ENCODE data around the gene VPS35L. TPM values are rescaled to one million over a fixed set of nuclear protein-coding genes. Genes with fewer than 3 reads are reported as not detected.
"Not testable (repeated sequence)": the region's sequence is repeated elsewhere in the genome, so short reads cannot be mapped to it uniquely, and the experiment has no call there.

Gene VPS35L
- total RNA-seq, 1 experiment from 2014 or later: 6.6 TPM

GRCh38 chr16:19543278-19543996 is 12.1 kb upstream of the VPS35L start:
- not testable (repeated sequence) for H4K20me1 ChIP-seq (ENCODE audit: insufficient read depth, low read depth, low read length); H3K79me2 ChIP-seq (ENCODE audit: low read length); H3K4me3 ChIP-seq (ENCODE audit: low read length); H3K4me2 ChIP-seq (ENCODE audit: low read depth, low read length, poor library complexity, severe bottlenecking); H3K27ac ChIP-seq (ENCODE audit: low read length); H3K9ac ChIP-seq (ENCODE audit: low read length); H2AFZ ChIP-seq (ENCODE audit: low read length); DNase-seq; H3K4me1 ChIP-seq (ENCODE audit: low read length); H3K9me3 ChIP-seq (ENCODE audit: low read length); H3K9me2 ChIP-seq (replicated peaks; ENCODE audit: insufficient read depth, low read length); H3K27me3 ChIP-seq (ENCODE audit: low read length)
- H3K36me3 ChIP-seq (ENCODE audit: insufficient read depth, low read length): peaks cover 52% of the 10 kb centered on the region; the same call in 1 of the 2 replicates

GRCh38 chr16:19548144-19548543 is 7.4 kb upstream of the VPS35L start:
- DNase-seq: no peak
- no peaks in the 10 kb centered on the region for H3K27me3 ChIP-seq (ENCODE audit: low read length)
- no peak overlapping the region for H3K4me2 ChIP-seq (ENCODE audit: low read depth, low read length, poor library complexity, severe bottlenecking)
- H3K4me1 ChIP-seq (ENCODE audit: low read length): no peaks in the 10 kb centered on the region
- no peak overlapping the region for H3K27ac ChIP-seq (ENCODE audit: low read length)
- H3K9me3 ChIP-seq (ENCODE audit: low read length): no peaks in the 10 kb centered on the region
- peaks cover 46% of the 10 kb centered on the region; the same call in 1 of the 2 replicates for H3K36me3 ChIP-seq (ENCODE audit: insufficient read depth, low read length)
- no peaks in the 10 kb centered on the region for H3K9me2 ChIP-seq (replicated peaks; ENCODE audit: insufficient read depth, low read length)
- no peaks in the 10 kb centered on the region for H3K79me2 ChIP-seq (ENCODE audit: low read length)
- no peaks in the 10 kb centered on the region for H4K20me1 ChIP-seq (ENCODE audit: insufficient read depth, low read depth, low read length)
- H2AFZ ChIP-seq (ENCODE audit: low read length): no peak overlapping the region
- no peak overlapping the region for H3K9ac ChIP-seq (ENCODE audit: low read length)
- H3K4me3 ChIP-seq (ENCODE audit: low read length): no peak overlapping the region

GRCh38 chr16:19549673-19550072 is 5.8 kb upstream of the VPS35L start:
- H3K9me2 ChIP-seq (replicated peaks; ENCODE audit: insufficient read depth, low read length): no peaks in the 10 kb centered on the region
- no peaks in the 10 kb centered on the region for H3K79me2 ChIP-seq (ENCODE audit: low read length)
- H3K4me1 ChIP-seq (ENCODE audit: low read length): peaks cover 4% of the 10 kb centered on the region
- no peak overlapping the region for H2AFZ ChIP-seq (ENCODE audit: low read length)
- no peak overlapping the region for H3K9ac ChIP-seq (ENCODE audit: low read length)
- H3K4me3 ChIP-seq (ENCODE audit: low read length): no peak overlapping the region
- H3K4me2 ChIP-seq (ENCODE audit: low read depth, low read length, poor library complexity, severe bottlenecking): no peak overlapping the region
- H3K36me3 ChIP-seq (ENCODE audit: insufficient read depth, low read length): peaks cover 36% of the 10 kb centered on the region; the same call in 1 of the 2 replicates
- no peak for DNase-seq
- H3K27me3 ChIP-seq (ENCODE audit: low read length): no peaks in the 10 kb centered on the region
- H4K20me1 ChIP-seq (ENCODE audit: insufficient read depth, low read depth, low read length): no peaks in the 10 kb centered on the region
- no peak overlapping the region for H3K27ac ChIP-seq (ENCODE audit: low read length)
- H3K9me3 ChIP-seq (ENCODE audit: low read length): no peaks in the 10 kb centered on the region

- Histone ChIP-seq H3K36me3 (ENCODE audit: insufficient read depth, low read length) (peaks cover 8% of the 10 kb centered on the region; the same call in 1 of the 2 replicates), H3K4me2 (ENCODE audit: low read depth, low read length, poor library complexity, severe bottlenecking) (peak overlapping the region; percentile 67), H4K20me1 (ENCODE audit: insufficient read depth, low read depth, low read length) (no peaks in the 10 kb centered on the region), H3K9me3 (ENCODE audit: low read length) (no peaks in the 10 kb centered on the region), H3K27me3 (ENCODE audit: low read length) (no peaks in the 10 kb centered on the region), H3K27ac (ENCODE audit: low read length) (peak overlapping the region; percentile 20; the same call in 1 of the 2 replicates), H3K9ac (ENCODE audit: low read length) (peak overlapping the region; percentile 73), H3K4me1 (ENCODE audit: low read length) (peaks cover 9% of the 10 kb centered on the region), H3K9me2 (replicated peaks; ENCODE audit: insufficient read depth, low read length) (no peaks in the 10 kb centered on the region), H2AFZ (ENCODE audit: low read length) (peak overlapping the region; percentile 27; the same call in 1 of the 2 replicates), H3K4me3 (ENCODE audit: low read length) (peak overlapping the region; percentile 68), H3K79me2 (ENCODE audit: low read length) (peaks cover 7% of the 10 kb centered on the region; the same call in 1 of the 2 replicates)
- peak; percentile 52 for DNase-seq
These were observed 652 bp downstream of the VPS35L start for GRCh38 chr16:19555938-19556771.

- Histone ChIP-seq H3K9ac (ENCODE audit: low read length) (no peak overlapping the region), H3K4me3 (ENCODE audit: low read length) (no peak overlapping the region), H3K9me3 (ENCODE audit: low read length) (no peaks in the 10 kb centered on the region), H3K4me2 (ENCODE audit: low read depth, low read length, poor library complexity, severe bottlenecking) (no peak overlapping the region), H3K4me1 (ENCODE audit: low read length) (peaks cover 5% of the 10 kb centered on the region), H4K20me1 (ENCODE audit: insufficient read depth, low read depth, low read length) (no peaks in the 10 kb centered on the region), H3K36me3 (ENCODE audit: insufficient read depth, low read length) (no peaks in the 10 kb centered on the region), H3K27ac (ENCODE audit: low read length) (no peak overlapping the region), H3K27me3 (ENCODE audit: low read length) (no peaks in the 10 kb centered on the region), H2AFZ (ENCODE audit: low read length) (no peak overlapping the region), H3K79me2 (ENCODE audit: low read length) (peaks cover 11% of the 10 kb centered on the region; the same call in 1 of the 2 replicates), H3K9me2 (replicated peaks; ENCODE audit: insufficient read depth, low read length) (no peaks in the 10 kb centered on the region)
- peak; percentile 82 for DNase-seq
These were observed 3.9 kb downstream of the VPS35L start for GRCh38 chr16:19559242-19559910.

GRCh38 chr16:19560078-19560477 is 4.6 kb downstream of the VPS35L start:
- H3K4me1 ChIP-seq (ENCODE audit: low read length): peaks cover 5% of the 10 kb centered on the region
- H3K9ac ChIP-seq (ENCODE audit: low read length): no peak overlapping the region
- no peak for DNase-seq
- no peaks in the 10 kb centered on the region for H3K27me3 ChIP-seq (ENCODE audit: low read length)
- no peaks in the 10 kb centered on the region for H3K9me2 ChIP-seq (replicated peaks; ENCODE audit: insufficient read depth, low read length)
- H2AFZ ChIP-seq (ENCODE audit: low read length): no peak overlapping the region
- peaks cover 11% of the 10 kb centered on the region; the same call in 1 of the 2 replicates for H3K79me2 ChIP-seq (ENCODE audit: low read length)
- H3K4me2 ChIP-seq (ENCODE audit: low read depth, low read length, poor library complexity, severe bottlenecking): no peak overlapping the region
- no peaks in the 10 kb centered on the region for H3K36me3 ChIP-seq (ENCODE audit: insufficient read depth, low read length)
- H4K20me1 ChIP-seq (ENCODE audit: insufficient read depth, low read depth, low read length): no peaks in the 10 kb centered on the region
- no peak overlapping the region for H3K4me3 ChIP-seq (ENCODE audit: low read length)
- no peak overlapping the region for H3K27ac ChIP-seq (ENCODE audit: low read length)
- H3K9me3 ChIP-seq (ENCODE audit: low read length): no peaks in the 10 kb centered on the region

- Histone ChIP-seq H3K79me2 (ENCODE audit: low read length) (0 out of 2 replicates have a peak, but pooled peaks cover 4% of the 10 kb centered on the region), H3K9me3 (ENCODE audit: low read length) (no peaks in the 10 kb centered on the region), H2AFZ (ENCODE audit: low read length) (no peak overlapping the region), H3K27ac (ENCODE audit: low read length) (no peak overlapping the region), H3K36me3 (ENCODE audit: insufficient read depth, low read length) (no peaks in the 10 kb centered on the region), H3K4me2 (ENCODE audit: low read depth, low read length, poor library complexity, severe bottlenecking) (no peak overlapping the region), H3K27me3 (ENCODE audit: low read length) (no peaks in the 10 kb centered on the region), H3K4me3 (ENCODE audit: low read length) (no peak overlapping the region), H3K9ac (ENCODE audit: low read length) (no peak overlapping the region), H3K4me1 (ENCODE audit: low read length) (no peaks in the 10 kb centered on the region), H3K9me2 (replicated peaks; ENCODE audit: insufficient read depth, low read length) (no peaks in the 10 kb centered on the region), H4K20me1 (ENCODE audit: insufficient read depth, low read depth, low read length) (no peaks in the 10 kb centered on the region)
- no peak for DNase-seq
These were observed 7.9 kb downstream of the VPS35L start for GRCh38 chr16:19563377-19563776.

GRCh38 chr16:19566362-19566761 is 10.9 kb downstream of the VPS35L start:
- no peak overlapping the region for H3K4me2 ChIP-seq (ENCODE audit: low read depth, low read length, poor library complexity, severe bottlenecking)
- no peaks in the 10 kb centered on the region for H3K27me3 ChIP-seq (ENCODE audit: low read length)
- no peaks in the 10 kb centered on the region for H3K36me3 ChIP-seq (ENCODE audit: insufficient read depth, low read length)

More at GRCh38 chr16:19566362-19566761, 10.9 kb downstream of the VPS35L start:
- Histone ChIP-seq H3K9me3 (ENCODE audit: low read length) (no peaks in the 10 kb centered on the region), H3K4me3 (ENCODE audit: low read length) (no peak overlapping the region), H3K27ac (ENCODE audit: low read length) (no peak overlapping the region), H4K20me1 (ENCODE audit: insufficient read depth, low read depth, low read length) (no peaks in the 10 kb centered on the region), H3K9me2 (replicated peaks; ENCODE audit: insufficient read depth, low read length) (no peaks in the 10 kb centered on the region), H3K9ac (ENCODE audit: low read length) (no peak overlapping the region), H2AFZ (ENCODE audit: low read length) (no peak overlapping the region), H3K4me1 (ENCODE audit: low read length) (no peaks in the 10 kb centered on the region), H3K79me2 (ENCODE audit: low read length) (0 out of 2 replicates have a peak, but pooled peaks cover 4% of the 10 kb centered on the region)
- no peak for DNase-seq
